Stomach (tissue), 4 donors: ENCODE data around the gene MYOZ2.

Source experiments
- POLR2A ChIP-seq, 4 donors: fragments of 450-650 bp; IDR thresholded peaks; one replicate each; pipeline ENCODE4 v1.6.1; 2016; ENCODE audit warnings: antibody characterized with exemption in 4 of 4, control low read depth in 2 of 4, mild to moderate bottlenecking in 1 of 4, moderate library complexity in 1 of 4
- POLR2AphosphoS5 ChIP-seq, 3 donors: sonication (generic); formaldehyde crosslinking; IDR thresholded peaks; one replicate each; pipeline ENCODE4 v1.6.1; 2016; ENCODE audit warnings: antibody characterized with exemption in 3 of 3
- TF ChIP-seq, protein P1 (sequence below), 7 experiments: fragments of 450-650 bp in 4 of 7; fragments of 200-600 bp in 3 of 7; sonication (generic) in 3 of 7; IDR thresholded peaks; one replicate each; pipeline ENCODE4 v1.5.1; 2016 to 2019; ENCODE audit warnings: antibody characterized with exemption in 7 of 7, control low read depth in 2 of 7, mild to moderate bottlenecking in 1 of 7

- TF ChIP-seq POLR2A (IDR thresholded peaks at IDR 0.05) (no peak), POLR2AphosphoS5 (IDR thresholded peaks at IDR 0.05) (no peak)
- TF ChIP-seq, protein P1, sequence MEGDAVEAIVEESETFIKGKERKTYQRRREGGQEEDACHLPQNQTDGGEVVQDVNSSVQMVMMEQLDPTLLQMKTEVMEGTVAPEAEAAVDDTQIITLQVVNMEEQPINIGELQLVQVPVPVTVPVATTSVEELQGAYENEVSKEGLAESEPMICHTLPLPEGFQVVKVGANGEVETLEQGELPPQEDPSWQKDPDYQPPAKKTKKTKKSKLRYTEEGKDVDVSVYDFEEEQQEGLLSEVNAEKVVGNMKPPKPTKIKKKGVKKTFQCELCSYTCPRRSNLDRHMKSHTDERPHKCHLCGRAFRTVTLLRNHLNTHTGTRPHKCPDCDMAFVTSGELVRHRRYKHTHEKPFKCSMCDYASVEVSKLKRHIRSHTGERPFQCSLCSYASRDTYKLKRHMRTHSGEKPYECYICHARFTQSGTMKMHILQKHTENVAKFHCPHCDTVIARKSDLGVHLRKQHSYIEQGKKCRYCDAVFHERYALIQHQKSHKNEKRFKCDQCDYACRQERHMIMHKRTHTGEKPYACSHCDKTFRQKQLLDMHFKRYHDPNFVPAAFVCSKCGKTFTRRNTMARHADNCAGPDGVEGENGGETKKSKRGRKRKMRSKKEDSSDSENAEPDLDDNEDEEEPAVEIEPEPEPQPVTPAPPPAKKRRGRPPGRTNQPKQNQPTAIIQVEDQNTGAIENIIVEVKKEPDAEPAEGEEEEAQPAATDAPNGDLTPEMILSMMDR (IDR thresholded peaks at IDR 0.05), result no peak
Observed at GRCh38 chr4:119231491-119231890, 95.9 kb downstream of the MYOZ2 start.
